Measurements from ENCODE around the gene SUCO.

GRCh38 chr1:172530000-172530399, 3.0 kb upstream of the SUCO start:
- TF ChIP-seq EP300 (IDR thresholded peaks at IDR 0.05; ENCODE audit: borderline replicate concordance) (no peak), RAD21 (IDR thresholded peaks at IDR 0.05; ENCODE audit: low read depth) (no peak), CREB1 (IDR thresholded peaks at IDR 0.05; ENCODE audit: low read depth) (no peak), NFIC (IDR thresholded peaks at IDR 0.05) (no peak), MAX (IDR thresholded peaks at IDR 0.05) (no peak), REST (IDR thresholded peaks at IDR 0.05; ENCODE audit: low read depth) (no peak)
